Measurements from ENCODE around the gene TIMM50. TPM values are rescaled to one million over a fixed set of nuclear protein-coding genes. Genes with fewer than 3 reads are reported as not detected.
"Not testable (repeated sequence)": the region's sequence is repeated elsewhere in the genome, so short reads cannot be mapped to it uniquely, and the experiment has no call there.

Gene TIMM50
- total RNA-seq, 1 experiment from 2014 or later = 159 TPM

DNA sequence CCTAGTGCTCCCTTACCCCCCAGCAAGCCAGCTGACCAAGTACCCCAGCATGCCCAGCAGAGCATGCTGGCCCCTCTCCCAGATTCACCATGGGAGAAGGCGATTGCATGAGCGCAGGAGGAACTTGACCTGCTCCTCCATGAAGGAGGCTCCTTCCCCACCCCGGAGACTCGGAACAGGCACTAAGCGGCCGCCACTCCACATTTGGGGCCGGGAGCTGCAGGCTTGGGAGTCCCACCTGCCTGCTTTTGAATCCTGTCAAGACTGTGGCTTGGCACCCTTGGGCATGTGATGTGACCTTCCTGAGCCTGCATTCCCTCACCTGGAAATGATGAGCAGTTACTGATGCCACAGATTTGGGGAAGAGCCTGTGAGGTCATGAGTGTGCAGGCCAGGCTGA is 12.7 kb upstream of the TIMM50 start:
- no peak for DNase-seq (ENCODE audit: low spot score)

DNA sequence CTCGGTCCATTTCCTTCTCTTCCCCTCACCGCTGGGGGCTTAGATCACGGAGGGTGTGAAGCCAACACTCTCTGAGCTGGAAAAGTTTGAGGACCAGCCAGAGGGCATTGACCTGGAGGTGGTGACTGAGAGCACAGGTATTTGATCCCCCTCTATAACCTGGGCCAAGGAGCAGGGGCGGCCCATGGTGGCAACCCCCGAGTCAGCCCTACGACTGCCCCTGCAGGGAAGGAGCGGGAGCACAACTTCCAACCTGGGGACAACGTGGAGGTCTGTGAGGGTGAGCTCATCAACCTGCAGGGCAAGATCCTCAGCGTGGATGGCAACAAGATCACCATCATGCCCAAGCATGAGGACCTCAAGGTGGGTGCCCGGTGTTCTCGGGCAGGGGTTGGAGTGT is 11.6 kb upstream of the TIMM50 start:
- no peak for DNase-seq (ENCODE audit: low spot score)
- in situ Hi-C loops (cut with HindIII; ENCODE audit: low sequenced_read_pairs) = no loop called here

More for the DNA sequence above, 12.7 kb upstream of the TIMM50 start:
- in situ Hi-C loops (cut with HindIII; ENCODE audit: low sequenced_read_pairs) = no loop called here

DNA sequence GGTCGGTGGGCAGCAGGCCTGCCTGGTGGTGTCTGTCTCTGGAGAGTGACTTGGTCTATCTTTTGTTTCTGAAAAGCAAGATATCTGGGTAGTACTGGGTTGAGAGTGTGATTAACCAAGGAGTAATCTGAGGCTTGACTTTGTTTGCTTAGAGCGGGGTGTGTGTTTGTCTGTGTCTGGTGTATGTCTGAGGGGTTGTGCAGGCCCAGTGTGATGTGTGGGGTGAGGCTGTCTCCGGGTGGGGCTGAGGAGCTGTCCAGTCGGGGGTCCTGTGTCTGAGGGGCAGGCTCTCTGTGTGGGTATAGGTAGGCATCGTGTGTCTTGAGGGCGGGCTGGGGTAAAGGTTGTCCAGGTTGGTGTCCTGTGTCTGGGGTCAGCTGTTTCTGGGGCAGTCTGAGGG is 11.1 kb upstream of the TIMM50 start:
- in situ Hi-C loops (cut with HindIII; ENCODE audit: low sequenced_read_pairs) = no loop called here

DNA sequence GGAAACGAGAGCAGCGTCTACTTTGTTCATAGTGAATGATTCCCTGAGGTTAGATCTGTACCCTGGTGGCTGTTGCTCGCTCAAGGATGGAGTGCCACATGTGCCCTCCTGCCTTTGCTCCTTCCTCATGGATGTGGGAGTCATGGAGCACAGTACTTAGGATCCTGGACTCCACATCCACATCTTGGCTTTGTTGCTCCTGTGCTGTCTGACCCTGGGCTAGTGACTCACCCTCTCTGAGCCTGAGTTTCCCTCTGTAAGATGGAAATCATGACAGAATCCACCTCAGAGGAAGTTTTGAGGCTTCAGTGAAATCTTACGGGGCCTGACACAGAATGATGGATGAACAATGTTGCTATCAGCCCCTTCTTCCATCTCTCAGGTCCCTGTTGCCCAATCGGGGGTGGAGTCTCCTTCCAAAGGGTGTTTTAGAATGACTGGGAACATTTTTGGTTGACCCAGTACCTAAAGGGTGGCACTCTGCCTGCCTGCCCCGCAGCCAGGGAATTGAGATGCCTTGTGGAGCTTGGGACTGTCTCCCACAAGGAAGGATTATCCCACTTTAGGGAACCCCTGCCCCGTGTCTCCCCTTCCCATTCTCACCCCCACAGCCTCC is 9.8 kb upstream of the TIMM50 start:
- DNase-seq (ENCODE audit: low spot score) = no peak

More for the DNA sequence above, 11.1 kb upstream of the TIMM50 start:
- no peak for DNase-seq (ENCODE audit: low spot score)

DNA sequence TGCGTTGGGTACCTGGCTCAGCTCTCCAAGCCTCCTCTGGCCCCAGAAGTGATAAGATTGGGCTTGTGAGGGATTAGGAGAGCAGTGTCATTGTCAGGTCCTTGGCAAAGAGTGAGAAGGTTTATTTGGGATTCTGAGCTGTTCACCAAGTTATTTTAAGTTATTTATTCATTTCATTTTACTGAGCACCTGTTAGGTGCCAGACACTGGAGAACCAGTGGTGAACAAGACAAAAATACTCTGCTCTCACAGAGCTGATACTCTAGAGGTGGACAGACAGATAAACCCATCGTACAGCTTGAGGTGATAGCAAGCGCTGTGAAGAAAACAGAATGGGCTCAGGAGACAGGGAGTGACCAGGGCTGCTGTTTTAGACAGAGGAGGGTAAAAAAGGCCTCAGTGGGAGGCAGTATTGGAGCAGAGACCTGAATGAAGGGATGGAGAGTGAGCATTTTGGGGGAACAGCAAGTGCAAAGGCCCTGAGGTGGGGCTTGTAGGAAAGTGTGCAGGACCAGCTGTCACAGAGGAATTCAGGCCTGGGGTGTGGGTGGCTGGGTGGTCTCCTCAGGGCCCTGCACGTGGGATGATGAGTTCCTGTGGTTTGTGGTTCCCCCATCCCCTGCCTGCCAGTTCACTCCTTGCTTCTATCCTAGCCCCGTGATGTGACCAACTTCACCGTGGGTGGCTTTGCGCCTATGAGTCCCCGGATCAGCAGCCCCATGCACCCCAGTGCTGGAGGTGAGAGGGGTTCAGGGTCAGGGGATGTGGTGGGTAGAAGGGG is 8.7 kb upstream of the TIMM50 start:
- in situ Hi-C loops (cut with HindIII; ENCODE audit: low sequenced_read_pairs) = no loop called here
- DNase-seq (ENCODE audit: low spot score) = no peak

More for the DNA sequence above, 9.8 kb upstream of the TIMM50 start:
- in situ Hi-C loops (cut with HindIII; ENCODE audit: low sequenced_read_pairs) = no loop called here

DNA sequence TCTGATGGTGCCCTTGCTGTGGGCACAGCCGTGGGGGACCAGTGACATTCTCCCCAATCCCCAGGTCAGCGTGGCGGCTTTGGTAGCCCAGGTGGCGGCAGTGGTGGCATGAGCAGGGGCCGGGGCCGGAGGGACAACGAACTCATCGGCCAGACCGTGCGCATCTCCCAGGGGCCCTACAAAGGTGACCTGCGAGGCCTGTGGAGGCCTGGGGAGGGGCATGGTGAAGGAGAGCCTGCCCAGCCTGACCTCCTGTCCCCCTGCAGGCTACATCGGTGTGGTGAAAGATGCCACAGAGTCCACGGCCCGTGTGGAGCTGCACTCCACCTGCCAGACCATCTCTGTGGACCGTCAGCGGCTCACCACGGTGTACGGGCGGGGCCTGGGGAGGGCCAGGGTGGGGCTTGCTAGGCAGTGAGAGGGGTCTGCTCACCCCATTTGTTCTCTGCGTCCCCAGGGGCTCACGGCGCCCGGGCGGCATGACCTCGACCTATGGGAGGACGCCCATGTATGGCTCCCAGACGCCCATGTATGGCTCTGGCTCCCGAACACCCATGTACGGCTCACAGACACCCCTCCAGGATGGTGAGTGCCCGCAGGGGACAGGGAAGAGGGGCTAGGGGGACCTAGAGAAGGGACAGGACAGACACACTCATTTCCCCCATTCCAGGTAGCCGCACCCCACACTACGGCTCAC is 7.7 kb upstream of the TIMM50 start:
- in situ Hi-C loops (cut with HindIII; ENCODE audit: low sequenced_read_pairs) = no loop called here
- no peak for DNase-seq (ENCODE audit: low spot score)

DNA sequence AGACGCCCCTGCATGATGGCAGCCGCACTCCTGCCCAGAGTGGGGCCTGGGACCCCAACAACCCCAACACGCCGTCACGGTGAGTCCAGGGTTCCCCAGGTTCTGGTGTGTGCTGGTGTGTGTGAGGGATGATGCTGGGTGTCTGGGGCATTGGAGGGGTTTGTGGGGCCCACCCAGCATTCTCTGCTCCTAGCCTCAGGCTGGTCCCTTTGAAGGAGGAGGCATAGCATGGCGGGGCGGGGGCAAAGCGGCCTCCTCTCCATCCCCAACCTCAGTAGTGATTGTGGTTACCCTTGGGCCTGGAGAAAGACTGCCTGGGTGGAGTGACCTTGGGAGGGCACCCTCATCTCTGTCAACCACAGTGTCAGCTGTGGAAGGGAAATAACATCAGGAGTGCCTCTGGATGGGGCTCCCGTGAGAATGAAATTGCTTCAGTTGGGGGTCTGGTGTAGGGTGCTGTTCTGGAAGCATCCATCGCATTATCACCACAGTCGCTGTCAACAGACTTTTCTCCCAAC is 7.1 kb upstream of the TIMM50 start:
- no peak for DNase-seq (ENCODE audit: low spot score)
- in situ Hi-C loops (cut with HindIII; ENCODE audit: low sequenced_read_pairs) = no loop called here

DNA sequence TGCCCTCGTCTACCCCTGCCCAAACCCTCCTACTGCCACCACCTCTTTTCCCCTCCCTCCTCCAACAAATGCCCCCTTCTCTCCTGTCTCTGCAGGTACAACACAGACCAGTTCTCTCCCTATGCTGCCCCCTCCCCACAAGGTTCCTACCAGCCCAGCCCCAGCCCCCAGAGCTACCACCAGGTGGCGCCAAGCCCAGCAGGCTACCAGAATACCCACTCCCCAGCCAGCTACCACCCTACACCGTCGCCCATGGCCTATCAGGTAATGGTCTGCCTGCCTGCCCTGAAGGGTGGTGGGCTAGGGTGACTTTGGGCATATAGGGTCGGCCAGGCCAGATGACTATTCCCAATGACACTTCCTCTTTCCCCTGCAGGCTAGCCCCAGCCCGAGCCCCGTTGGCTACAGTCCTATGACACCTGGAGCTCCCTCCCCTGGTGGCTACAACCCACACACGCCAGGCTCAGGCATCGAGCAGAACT is 6.5 kb upstream of the TIMM50 start:
- peak; percentile 29 for DNase-seq (ENCODE audit: low spot score)
- in situ Hi-C loops (cut with HindIII; ENCODE audit: low sequenced_read_pairs) = no loop called here

DNA sequence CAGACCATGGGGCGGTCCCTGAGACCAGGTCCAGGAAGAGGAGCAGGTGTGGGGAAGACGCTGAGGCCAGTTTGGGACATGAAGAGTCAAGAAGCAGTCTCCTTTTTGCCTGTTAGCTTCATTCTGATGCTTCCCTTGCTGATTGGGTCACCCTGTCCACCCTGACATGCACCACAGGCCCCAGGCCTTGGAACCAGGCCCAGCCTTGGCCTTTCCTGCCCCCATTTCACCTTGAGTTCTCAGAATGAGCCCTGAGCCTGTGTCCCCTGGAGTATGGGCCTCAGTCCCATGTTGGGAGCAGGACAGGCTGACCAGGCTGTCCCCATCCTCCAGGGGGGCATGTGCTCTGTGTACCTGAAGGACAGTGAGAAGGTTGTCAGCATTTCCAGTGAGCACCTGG is 4.9 kb upstream of the TIMM50 start:
- in situ Hi-C loops (cut with HindIII; ENCODE audit: low sequenced_read_pairs) = no loop called here

DNA sequence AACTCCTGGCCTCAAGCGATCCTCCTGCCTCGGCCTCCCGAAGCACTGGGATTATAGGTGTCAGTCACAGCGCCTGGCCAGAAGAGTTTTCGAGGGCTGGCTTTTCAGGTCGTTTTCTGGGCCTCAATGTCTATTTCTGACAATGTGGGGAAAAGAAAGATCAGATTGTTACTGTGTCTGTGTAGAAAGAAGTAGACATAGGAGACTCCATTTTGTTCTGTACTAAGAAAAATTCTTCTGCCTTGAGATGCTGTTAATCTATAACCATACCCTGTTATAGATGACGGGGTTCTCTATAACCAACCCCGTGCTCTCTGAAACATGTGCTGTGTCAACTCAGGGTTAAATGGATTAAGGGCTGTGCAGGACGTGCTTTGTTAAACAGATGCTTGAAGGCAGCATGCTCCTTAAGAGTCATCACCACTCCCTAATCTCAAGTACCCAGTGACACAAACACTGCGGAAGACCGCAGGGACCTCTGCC is 1.3 kb upstream of the TIMM50 start:
- in situ Hi-C loops (cut with HindIII; ENCODE audit: low sequenced_read_pairs); DNase-seq (ENCODE audit: low spot score): not testable (repeated sequence)

More for the DNA sequence above, 4.9 kb upstream of the TIMM50 start:
- no peak for DNase-seq (ENCODE audit: low spot score)

DNA sequence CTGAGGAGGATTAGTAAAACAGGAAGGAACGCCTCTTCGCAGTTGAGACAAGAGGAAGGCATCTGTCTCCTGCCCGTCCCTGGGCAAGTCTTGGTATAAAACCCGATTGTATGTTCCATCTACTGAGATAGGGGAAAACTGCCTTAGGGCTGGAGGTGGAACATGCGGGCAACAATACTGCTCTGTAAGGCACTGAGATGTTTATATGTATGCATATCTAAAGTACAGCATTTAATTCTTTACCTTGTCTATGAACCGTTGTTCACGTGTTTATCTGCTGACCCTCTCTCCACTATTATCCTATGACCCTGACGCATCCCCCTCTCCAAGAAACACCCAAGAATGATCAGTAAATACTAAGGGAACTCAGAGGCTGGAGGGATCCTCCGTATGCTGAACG is 722 bp upstream of the TIMM50 start:
- DNase-seq (ENCODE audit: low spot score) = no peak
- in situ Hi-C loops (cut with HindIII; ENCODE audit: low sequenced_read_pairs) = no loop called here

DNA sequence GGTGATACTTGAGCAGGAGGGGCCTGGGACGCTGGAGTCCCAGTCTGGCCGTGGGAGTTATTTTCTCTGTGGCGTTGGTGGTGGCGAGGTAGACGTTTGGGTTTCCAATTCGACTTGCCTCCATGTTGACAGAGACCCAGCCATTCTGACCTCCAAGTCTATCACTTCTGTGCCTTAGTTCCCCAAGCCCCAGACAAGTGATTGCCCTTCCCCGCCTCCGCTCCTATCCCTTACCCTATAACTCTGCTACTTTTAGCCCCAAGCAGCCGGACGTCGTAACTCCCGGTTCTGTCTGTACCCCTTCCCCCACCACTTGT is 549 bp downstream of the TIMM50 start:
- no peak for DNase-seq (ENCODE audit: low spot score)
- in situ Hi-C loops (cut with HindIII; ENCODE audit: low sequenced_read_pairs) = no loop called here

DNA sequence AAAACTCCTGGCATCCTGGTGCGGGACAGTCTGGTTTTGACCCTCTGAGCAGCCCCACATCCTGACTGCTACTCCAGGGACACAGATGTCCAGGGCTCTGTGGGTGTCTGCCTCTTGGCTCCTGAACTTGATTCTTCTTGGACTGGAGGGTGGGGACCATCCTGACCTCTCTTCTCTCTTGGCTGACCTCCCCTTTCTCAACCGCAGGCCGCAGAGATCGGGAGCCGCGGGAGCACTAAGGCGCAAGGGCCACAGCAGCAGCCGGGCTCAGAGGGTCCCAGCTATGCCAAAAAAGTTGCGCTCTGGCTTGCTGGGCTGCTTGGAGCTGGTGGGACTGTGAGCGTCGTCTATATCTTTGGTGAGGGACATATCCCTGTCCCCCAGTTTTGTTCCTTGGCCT is 1.0 kb downstream of the TIMM50 start:
- in situ Hi-C loops (cut with HindIII; ENCODE audit: low sequenced_read_pairs) = no loop called here
- DNase-seq (ENCODE audit: low spot score) = no peak

DNA sequence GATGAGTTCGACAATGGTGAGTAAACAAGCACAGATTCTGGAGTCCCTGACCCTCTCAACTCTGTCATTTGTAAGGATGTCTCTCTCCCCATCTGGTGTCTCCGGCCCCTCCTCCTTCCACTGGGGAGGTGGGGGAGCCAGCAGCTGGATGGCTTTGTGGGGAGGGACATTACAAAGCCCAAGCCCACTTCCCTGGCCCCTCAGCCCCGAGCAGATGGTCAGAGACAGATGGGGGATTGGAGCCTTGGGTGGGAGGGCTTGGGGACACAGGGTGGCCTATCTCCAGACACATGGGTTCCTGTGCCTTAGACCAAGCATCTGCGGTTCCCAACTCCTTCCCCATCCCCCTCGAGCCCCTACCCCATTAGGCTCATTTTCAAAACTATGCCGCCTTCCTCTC is 2.5 kb downstream of the TIMM50 start:
- in situ Hi-C loops (cut with HindIII; ENCODE audit: low sequenced_read_pairs) = no loop called here
- DNase-seq (ENCODE audit: low spot score) = no peak

DNA sequence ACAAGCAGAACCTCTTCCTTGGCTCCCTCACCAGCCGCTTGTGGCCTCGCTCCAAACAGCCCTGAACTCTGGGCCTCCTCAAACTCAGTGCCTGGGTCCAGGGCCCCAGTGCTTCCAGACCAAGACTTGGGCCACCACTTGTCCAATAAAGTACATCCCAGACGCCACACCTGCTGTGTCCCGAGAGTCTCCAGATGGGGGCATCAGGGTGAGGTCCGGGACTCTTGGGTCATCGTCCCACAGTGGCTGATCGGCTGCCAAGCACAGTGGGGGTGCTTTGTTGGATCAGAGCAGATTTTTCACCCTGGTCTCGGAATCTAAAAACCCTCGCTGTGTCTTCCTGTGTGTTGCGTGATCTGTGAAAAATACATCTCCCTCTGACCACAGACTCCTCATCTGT is 9.1 kb downstream of the TIMM50 start:
- no peak for DNase-seq (ENCODE audit: low spot score)
- in situ Hi-C loops (cut with HindIII; ENCODE audit: low sequenced_read_pairs) = no loop called here

DNA sequence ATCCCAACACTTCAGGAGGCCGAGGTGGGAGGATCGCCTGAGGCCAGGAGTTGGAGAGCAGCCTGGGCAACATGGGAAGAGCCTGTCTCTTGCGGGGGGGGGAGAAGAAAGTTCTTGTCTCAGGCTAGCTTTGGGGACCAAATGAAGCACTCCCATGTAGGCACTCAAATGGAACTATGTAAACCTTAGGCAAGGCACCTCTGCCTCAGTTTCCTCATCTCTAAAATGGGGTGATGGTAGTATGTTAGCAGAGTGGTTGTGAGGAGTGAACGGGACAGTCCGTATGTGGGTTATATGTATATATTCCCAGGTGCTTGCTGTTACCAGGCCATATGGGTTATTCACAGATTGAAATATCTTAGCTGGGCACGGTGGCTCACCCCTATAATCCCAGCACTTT is 11.6 kb downstream of the TIMM50 start:
- no peak for DNase-seq (ENCODE audit: low spot score)
- in situ Hi-C loops (cut with HindIII; ENCODE audit: low sequenced_read_pairs) = no loop called here

DNA sequence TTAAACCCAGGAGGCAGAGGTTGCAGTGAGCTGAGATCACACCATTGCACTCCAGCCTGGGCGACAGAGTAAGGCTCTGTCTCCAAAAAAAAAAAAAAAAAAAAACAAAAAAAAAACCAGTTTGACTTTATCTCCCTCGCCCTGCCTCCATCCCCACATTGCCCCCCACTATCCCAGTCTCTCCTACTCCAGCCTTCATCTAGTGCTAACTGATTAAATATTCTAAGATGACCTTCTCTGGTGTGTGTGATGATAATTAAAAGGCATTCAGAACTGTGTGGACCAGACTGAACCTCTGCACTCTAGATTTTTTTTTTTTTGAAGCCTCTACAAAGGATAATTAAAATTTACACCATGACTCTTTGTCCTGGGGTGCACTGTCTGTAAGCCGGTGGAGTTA is 12.2 kb downstream of the TIMM50 start:
- no peak for DNase-seq (ENCODE audit: low spot score)
- in situ Hi-C loops (cut with HindIII; ENCODE audit: low sequenced_read_pairs) = no loop called here

DNA sequence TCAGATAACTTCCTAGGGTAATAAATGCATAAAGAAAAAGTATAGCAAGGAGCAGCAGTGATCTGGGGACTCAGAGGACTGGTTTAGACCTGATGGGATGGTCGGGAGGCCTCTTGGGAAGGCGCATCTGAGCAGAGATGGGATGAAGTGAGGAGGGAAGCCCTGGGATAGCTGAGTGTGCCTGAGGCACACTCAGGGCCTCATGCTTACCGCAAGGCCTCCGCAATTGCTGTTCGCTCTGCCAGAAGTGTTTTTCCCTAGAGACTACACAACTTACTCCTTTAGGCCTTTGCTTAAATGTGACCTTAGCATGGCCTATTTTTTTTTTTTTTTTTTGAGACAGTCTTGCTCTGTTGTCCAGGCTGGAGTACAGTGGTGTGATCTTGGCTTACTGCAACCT is 14.0 kb downstream of the TIMM50 start:
- in situ Hi-C loops (cut with HindIII; ENCODE audit: low sequenced_read_pairs) = no loop called here
- DNase-seq (ENCODE audit: low spot score) = no peak

DNA sequence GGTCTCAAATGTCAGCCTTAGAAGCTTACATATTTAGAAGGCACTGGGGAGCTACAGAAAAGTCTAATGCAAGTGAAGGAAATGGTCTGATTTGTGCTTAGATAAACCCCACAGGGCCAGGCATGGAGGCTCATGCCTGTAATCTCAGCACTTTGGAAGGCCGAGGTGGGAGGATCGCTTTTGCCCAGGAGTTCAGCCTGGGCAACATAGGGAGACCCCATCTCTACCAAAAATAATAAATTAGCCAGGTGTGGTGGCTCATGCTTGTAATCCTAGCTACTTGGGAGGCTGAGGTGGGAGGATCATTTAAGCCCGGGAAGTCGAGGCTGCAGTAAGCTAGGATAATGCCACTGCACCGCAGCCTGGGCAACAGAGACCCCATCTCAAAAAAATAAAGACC is 15.4 kb downstream of the TIMM50 start:
- no peak for DNase-seq (ENCODE audit: low spot score)
- in situ Hi-C loops (cut with HindIII; ENCODE audit: low sequenced_read_pairs) = no loop called here

DNA sequence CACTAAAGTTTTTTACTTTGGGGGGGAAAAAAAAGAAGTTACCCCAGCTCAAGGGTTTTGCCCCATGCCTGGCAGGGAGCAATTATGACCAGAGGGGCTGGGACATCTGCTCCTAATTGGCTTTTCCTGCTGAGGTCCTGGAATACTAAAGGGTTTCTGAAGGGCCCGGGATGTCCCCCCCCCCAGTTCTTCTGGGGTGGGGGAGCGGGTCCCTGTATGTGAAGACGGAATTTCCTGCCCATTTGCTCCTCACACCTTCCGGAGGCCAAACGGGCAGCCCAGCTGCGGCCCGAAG is 17.0 kb downstream of the TIMM50 start:
- DNase-seq (ENCODE audit: low spot score) = no peak
- in situ Hi-C loops (cut with HindIII; ENCODE audit: low sequenced_read_pairs) = no loop called here

Data from G401 (cell line).